ENCODE measurements around the gene PTPRA. TPM values are rescaled to one million over a fixed set of nuclear protein-coding genes. Genes with fewer than 3 reads are reported as not detected.

PTPRA gene
- total and polyA plus RNA-seq, 9 of the 15 experiments (the other 6 are each of a cell fraction or from before 2014, with no cell fraction given), result 3.4 to 80.5 (median 28.0) TPM

DNA sequence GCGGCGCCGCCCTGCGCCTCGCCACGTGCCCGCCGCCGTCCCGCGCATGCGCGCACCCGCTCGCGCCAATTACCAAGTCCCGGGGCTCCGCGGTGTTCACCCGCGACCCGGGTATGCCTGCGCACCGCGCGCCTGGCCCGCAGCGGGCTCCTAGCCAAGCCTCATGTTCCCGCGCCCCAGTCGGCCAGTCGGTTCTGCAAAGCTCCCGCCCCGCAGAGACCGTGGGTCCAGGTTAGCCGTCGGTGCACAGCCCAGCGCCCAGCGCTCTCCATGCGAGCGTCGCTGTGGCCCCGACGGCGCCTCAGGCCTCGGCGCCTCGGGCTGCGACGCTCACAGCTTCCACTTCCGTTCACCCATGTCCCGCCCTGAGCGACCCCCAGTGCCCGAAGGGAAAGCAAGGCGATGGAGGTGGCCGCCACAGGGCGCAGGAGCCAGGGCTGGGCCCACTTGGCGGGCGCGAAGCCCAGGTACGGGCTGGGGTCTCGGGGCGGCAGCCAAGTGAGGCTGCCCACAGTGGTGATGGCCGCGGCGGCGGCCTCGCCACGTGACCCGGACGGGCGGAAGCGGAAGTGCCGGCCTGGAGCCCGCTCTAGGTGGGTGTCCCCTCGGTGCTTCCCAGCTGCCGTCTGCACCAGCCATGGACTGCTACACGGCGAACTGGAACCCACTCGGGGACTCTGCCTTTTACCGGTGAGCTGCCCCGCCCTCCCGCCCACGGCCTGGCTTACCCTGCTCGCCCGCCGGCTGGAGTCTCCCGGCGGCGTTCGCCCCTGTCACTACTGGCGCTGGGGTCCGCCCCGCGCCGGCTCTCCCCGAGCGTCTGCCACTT is 32.9 kb upstream of the PTPRA start, which contains the start of the genes PCED1A and VPS16 (continued):
- no peak for TF ChIP-seq ZNF785 (CRISPR knock-in tag; IDR thresholded peaks at IDR 0.05)
- TF ChIP-seq PBX2 (CRISPR knock-in tag; IDR thresholded peaks at IDR 0.05; ENCODE audit: low read depth), result no peak
- no peak for TF ChIP-seq PBX2 (tag; conservative IDR thresholded peaks at IDR 0.05; ENCODE audit: low read depth)
- no peak for TF ChIP-seq ZNF217 (CRISPR knock-in tag; IDR thresholded peaks at IDR 0.05)
- peak; percentile 84 for TF ChIP-seq RBFOX2 (IDR thresholded peaks at IDR 0.05; ENCODE audit: low read depth, low read length)
- TF ChIP-seq ZNF583 (CRISPR knock-in tag; IDR thresholded peaks at IDR 0.05), result 0 out of 2 replicates have a peak, but pooled peaks have one; percentile 32
- TF ChIP-seq FOXP4 (CRISPR knock-in tag; IDR thresholded peaks at IDR 0.05; ENCODE audit: borderline replicate concordance), result 0 out of 2 replicates have a peak, but pooled peaks have one; percentile 51
- peak in 1 of 2 experiments; percentile 72; a peak in 2 of 4 replicates for TF ChIP-seq KDM4B (IDR thresholded peaks at IDR 0.05; ENCODE audit: borderline replicate concordance in 2 of 2, low read depth in 1 of 2)
- no peak for TF ChIP-seq MTF1 (CRISPR knock-in tag; IDR thresholded peaks at IDR 0.05; ENCODE audit: borderline replicate concordance)
- TF ChIP-seq KLF1 (tag; IDR thresholded peaks at IDR 0.05), result no peak
- no peak for TF ChIP-seq HNRNPK (IDR thresholded peaks at IDR 0.05; ENCODE audit: low read depth, low read length, poor library complexity, severe bottlenecking)
- TF ChIP-seq RB1 (IDR thresholded peaks at IDR 0.05; ENCODE audit: low read depth), result peak; percentile 60; the same call in 1 of the 2 replicates
- TF ChIP-seq ZNF134 (CRISPR knock-in tag; conservative IDR thresholded peaks at IDR 0.05), result no peak
- peak; percentile 58; the same call in 1 of the 2 replicates for TF ChIP-seq SP1 (CRISPR knock-in tag; IDR thresholded peaks at IDR 0.05)
- TF ChIP-seq MCM2 (IDR thresholded peaks at IDR 0.05; ENCODE audit: low read depth), result no peak
- 0 out of 2 replicates have a peak, but pooled peaks have one; percentile 35 for TF ChIP-seq E2F3 (CRISPR knock-in tag; IDR thresholded peaks at IDR 0.05)
- TF ChIP-seq SPI1 (IDR thresholded peaks at IDR 0.05; ENCODE audit: borderline replicate concordance, low read depth, low read length), result peak; percentile 53; the same call in 1 of the 2 replicates
- TF ChIP-seq NONO (IDR thresholded peaks at IDR 0.05; ENCODE audit: low read depth in 2 of 2, low read length in 1 of 2), result peak in 1 of 2 experiments; percentile 16; a peak in 1 of 4 replicates
- no peak for TF ChIP-seq ARID2 (IDR thresholded peaks at IDR 0.05)
- TF ChIP-seq, protein P1, sequence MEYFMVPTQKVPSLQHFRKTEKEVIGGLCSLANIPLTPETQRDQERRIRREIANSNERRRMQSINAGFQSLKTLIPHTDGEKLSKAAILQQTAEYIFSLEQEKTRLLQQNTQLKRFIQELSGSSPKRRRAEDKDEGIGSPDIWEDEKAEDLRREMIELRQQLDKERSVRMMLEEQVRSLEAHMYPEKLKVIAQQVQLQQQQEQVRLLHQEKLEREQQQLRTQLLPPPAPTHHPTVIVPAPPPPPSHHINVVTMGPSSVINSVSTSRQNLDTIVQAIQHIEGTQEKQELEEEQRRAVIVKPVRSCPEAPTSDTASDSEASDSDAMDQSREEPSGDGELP (CRISPR knock-in tag; IDR thresholded peaks at IDR 0.05; ENCODE audit: borderline replicate concordance), result peak; percentile 84; the same call in 1 of the 2 replicates
- TF ChIP-seq NCOA4 (IDR thresholded peaks at IDR 0.05; ENCODE audit: partially characterized antibody), result no peak

All from K562 (cell line).